ENCODE measurements around the gene MYO1D.

The MYO1D gene

DNA sequence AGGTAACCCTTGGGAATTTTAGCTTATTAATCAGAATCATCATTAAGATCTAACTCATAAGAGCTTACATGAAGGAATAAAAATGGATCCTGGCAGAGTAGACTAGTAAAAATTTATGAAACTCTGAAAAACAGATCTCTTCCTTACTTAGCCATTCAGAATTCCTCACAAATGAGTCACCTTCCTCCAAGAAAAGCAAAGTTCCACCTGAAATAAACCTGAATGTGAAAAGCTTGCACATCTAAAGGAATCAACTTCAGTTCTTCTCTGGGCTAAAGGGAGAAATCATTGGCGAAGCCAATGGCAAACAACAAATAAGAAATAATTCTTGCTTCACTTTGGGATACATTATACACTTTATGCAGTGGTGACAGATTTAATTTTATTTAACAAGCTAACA lies 22.7 kb downstream of the MYO1D start:
- DNase-seq: no peak

DNA sequence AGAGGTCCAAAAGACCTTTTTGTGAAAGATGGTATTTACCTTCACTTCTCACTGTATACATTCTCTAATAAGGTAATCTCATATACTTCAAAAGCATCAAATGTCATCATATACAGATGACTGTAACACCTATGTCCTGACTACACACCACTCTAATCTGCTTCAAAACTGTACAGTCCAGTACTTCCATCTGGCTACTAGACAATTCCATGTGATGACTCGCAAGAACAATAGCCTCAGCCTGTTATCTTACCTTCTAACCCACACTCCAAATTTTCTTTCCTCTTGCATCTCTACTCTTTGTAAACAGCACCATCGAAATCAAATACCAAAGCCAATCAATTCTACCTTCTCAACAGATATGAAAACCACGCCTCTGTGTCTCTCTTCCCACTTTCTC lies 24.1 kb downstream of the MYO1D start:
- no peak for DNase-seq

DNA sequence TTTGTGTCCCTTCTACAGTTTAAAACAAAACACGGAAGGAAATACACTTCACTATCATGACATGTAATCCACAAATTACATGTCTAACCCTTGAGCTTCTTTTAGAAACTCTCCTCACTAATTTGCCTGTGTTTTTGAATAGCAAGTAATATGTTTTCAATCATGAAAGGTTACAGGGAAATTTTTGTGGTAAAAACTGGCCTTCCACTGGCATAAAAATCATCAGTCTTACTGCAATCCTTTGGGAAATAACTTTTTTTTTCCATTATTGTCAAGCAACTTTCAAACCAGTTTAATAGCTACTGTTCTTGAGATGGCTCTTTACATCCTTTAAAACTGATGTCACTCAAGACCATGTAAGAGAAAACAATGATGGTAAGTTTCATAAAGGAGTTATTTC lies 27.0 kb downstream of the MYO1D start:
- DNase-seq: no peak

DNA sequence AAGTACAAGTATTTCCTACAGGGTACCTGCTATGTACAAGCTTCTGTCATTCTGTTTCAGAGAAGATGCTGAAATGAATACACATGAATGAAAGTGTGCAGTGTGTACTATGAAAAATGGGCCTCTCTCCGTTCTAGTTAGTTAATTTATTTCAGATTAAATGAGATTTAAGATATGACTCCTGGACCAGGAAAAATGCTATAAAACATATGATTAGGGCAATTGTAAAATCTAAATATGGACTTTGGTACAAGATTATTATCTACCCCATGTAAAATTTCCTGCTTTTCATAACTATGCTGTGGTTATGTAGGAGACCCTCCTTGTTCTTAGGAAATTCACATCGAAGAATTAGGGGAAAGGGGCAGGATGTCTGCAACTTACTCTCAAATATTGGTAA lies 28.9 kb downstream of the MYO1D start:
- no peak for DNase-seq

DNA sequence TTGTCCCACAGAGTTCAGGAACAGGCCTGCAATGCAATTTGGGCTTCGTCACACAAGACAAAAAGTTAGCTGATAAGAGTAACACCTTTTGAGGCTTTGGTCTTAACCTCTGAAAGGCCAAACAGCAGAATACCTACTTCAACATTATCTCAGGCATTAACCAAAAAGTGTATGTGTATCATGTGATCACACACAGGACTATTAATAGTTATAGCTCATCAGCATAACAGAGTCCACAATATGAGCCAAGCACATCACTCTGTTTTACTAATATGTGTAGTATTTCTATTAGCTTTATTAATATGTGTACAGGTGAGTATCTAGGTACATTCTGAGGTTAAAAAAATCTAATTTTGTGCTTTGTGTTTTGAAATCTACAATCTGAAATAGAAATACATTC lies 30.8 kb downstream of the MYO1D start:
- DNase-seq: no peak

DNA sequence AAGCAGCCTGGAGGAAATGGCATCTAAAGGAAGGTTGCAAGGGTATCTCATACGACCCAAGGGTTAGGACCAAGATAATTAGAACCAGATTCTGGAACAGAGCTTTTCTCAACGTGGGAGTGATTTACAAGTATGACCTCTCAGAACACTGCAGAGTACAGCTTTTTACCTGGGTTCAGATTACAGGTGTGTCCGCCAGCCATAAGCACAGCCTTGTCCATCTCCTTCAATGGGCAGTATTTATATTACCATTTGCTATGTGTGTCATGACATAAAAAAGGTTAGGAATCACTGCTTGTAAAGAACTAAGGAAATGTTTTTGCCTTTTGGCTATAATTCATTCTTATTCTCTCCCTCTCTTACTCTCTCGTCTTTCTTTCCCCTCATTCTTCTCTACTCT lies 36.7 kb downstream of the MYO1D start:
- no peak for DNase-seq

DNA sequence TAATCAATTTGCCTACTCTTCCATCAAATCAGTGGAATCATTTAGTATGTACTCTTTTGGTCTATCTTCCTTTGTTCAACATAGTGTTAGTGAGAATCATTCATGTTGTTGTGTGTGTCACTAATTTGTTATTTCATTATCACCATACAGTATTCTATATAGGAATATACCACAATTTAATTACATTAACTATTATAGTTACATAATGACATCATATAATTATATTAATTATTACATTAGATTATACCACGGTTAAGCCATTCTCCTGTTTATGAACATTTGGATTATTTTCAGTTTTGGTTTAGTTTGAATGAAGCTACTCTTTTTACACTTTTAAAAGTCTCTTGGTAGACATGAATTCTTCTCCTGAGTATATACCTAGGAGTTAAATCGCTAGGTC lies 40.4 kb downstream of the MYO1D start:
- no peak for DNase-seq

DNA sequence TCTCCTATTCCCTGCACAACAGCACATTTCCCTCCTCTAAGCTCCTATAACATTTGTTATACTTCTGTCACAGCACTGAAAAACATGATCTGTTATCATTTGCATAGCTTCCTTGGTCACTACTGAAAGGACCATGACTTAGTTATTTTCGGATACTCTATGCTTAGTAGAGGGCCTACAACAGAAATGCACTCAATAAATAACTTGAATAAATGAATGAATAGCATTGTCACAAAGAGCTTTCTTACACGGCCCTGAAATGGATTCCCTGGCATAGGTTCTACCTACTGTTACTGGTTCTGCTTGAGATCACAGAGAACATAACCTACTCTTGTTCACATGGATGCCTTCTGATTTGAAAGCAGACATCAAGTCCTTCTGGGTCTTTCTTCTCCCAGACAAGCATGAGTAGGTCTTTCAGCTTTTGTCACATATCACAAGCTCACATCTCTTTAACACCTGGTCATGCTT lies 41.6 kb downstream of the MYO1D start:
- DNase-seq: no peak

DNA sequence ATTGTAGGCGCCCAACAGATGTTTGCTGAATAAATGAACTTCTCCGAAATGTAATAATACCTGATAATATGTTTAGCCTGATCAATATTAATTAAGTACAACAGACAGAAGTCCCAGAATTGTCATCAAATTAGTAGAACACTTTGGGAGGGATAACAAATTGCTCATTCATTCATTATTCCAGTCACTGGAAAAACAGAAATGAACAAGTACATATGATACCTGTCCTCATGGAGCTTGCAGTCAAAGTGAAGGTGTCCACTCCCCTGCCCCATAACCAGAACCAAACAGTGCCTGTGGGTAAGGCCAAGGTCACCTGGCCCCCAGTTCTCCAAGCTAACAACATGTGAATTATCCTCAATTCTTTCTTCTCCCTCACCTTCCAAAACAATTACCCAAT lies 42.8 kb downstream of the MYO1D start:
- DNase-seq: no peak

DNA sequence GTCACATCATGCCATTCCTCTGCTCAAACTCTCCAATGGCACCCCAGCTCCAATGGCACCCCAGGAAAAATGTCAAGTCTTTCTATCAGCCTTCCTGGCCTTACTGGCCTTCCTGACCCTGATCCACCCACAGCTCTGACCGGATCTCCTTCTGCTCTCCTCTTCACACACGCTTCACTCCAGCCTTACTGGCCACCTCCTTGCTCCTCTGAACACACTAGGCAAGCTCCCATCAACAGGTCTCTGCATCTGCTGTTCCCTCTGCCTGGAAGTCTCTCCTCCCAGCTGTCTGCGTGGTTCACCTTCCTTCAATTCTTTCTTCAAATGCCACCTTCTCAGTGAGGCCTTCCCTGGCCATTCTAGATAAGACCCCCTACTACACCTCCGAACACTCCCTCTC lies 43.4 kb downstream of the MYO1D start:
- no peak for DNase-seq

DNA sequence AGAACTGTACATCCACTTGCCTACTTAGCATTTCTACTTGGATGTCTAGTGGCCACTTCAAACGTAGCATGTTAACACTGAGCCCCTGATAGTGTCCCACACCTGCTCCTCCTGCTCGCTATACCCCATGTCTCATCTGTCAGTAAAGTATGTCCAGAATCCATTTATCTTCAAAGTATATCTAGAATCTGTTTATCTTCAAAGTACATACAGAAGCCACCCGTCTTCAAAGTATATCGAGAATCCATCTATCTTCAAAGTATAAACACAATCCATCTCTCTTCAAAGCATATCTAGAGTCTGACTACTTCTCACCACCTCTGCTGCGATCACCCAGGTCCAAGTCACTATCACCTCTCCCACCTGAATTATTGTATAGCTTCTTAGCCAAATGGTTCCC lies 43.8 kb downstream of the MYO1D start:
- DNase-seq: no peak

DNA sequence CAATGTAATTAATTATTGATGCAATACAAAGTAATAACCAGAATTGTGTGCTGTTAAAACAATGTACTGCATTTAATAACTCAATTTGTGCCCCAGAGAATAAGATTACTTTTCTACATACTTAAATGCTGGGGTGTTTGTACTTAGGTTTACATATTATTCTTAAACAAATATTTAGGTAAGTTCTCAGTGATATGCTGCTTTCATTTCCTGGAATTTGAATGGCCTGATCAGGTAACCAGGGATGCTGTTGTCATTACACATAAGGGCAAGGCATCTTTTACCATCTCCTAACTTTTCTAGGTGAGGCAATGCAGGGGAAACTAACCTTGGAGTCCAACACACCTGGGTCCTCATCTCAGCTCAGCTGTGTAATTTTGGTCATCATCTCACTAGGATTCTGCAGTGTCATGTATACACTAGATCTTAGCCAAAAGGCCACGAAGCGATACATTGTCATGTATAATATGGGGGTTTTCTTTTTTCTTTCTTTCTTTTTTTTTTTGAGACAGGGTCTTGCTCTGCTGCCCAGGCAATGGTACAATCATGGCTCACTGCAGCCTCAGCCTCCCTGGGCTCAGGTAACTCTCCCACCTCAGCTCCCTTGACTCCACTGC lies 45.2 kb downstream of the MYO1D start:
- no peak for DNase-seq

DNA sequence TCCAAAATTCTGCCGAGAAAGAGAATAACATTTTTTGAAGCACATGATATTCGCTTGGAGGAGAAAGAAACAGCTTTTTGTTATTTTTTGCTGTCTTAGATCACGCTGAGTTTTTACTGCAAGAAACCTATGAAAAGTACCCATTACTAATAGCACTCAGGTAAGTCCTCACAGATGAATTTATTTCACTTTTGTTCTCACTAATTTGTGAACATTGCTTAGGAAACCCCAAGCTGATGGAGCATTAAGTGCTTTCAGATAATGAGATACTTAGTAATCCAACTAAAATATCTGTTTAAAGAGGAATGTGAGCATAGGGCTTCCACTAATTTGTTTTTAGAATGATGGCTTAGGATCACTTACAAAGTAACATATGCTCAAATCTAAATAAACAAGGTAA lies 45.7 kb downstream of the MYO1D start:
- no peak for DNase-seq

DNA sequence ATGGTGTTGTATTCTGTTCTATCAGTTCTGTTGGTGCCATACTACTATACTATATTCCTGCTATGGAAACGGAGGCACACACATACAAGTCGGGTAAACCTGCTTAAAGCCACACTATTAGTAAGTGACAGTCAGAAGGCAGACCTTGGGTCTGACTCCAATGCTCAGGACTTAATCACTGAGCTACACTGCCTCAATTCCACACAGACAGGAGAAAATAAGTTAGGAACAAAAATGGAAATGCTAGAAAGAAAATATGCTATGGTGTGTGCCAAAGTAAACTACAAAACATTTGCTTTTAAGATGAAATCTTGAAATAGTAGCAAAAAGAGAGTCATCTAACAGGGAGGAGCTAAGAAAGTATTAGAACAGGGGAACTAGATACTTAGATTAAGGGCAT lies 48.1 kb downstream of the MYO1D start:
- no peak for DNase-seq

DNA sequence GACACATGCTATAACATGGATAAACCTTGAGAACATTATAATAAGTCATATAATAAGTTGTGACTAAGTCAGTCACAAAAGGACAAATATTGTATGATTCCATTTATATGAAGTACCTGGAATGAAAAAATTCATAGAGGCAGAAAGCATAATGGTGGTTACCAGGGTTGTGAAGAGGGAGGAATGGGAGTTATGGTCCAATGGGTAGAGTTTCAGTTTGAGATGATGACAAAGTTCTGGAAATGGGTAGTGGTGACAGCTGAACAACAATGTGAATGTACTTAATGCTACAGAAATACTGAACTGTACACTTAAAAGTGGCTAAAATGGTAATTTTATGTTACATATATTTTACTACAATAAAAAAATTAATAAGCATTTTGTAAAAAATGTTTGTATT lies 49.7 kb downstream of the MYO1D start:
- no peak for DNase-seq

DNA sequence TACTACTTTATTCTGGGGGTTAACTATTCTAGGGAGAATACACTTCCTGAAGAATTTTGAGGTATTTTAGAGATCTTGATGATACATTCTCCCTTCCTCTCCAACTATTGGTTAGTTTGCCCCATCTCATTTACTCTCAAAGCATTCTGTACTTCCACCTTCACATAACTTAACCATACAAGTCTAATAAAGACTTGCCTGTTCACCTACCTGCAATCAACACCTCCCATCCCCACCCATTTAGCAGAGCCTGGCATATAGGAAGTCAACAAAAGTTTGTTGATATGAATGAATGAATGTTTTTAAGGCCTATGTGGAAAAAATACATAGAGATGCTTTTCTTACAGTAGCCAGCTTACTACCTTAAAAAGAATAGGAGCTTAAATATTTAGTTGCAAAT lies 50.8 kb downstream of the MYO1D start:
- no peak for DNase-seq

DNA sequence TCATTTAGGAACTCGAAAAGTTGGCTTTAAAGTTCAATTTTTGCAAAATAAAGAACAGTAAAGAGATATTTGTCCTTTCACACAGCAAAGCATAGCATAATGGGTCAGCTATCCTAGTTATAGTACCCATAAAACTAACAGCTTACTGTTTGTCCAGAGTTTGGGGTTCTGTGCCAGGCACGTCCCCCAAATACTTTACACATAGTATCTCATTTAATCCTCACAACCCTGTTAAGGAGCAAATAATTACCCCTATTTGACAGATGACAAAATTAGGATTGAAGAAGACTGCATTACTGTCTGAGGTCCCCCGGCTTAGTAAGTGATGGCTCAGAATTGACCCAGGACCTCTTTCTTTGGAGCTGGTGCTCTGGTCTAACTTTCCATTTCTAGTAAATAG lies 52.6 kb downstream of the MYO1D start:
- no peak for DNase-seq

DNA sequence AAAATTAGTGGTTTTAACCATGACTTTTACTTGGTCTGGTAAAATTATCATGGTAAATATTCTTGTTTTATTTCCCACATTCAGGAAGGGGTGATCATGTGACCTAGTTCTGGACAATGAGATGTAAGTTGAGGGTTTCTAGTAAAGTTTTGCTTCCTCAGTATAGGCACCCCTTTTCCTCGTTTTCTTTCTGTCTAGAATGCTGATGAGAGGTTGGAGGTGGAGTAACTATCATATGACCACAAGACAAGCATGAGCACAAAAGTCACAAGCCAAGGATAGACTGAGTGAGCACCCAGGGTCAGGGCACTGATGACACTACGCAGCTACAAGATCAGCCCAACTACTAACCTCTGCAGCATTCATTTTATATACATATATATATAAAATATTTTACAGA lies 53.9 kb downstream of the MYO1D start:
- no peak for DNase-seq

DNA sequence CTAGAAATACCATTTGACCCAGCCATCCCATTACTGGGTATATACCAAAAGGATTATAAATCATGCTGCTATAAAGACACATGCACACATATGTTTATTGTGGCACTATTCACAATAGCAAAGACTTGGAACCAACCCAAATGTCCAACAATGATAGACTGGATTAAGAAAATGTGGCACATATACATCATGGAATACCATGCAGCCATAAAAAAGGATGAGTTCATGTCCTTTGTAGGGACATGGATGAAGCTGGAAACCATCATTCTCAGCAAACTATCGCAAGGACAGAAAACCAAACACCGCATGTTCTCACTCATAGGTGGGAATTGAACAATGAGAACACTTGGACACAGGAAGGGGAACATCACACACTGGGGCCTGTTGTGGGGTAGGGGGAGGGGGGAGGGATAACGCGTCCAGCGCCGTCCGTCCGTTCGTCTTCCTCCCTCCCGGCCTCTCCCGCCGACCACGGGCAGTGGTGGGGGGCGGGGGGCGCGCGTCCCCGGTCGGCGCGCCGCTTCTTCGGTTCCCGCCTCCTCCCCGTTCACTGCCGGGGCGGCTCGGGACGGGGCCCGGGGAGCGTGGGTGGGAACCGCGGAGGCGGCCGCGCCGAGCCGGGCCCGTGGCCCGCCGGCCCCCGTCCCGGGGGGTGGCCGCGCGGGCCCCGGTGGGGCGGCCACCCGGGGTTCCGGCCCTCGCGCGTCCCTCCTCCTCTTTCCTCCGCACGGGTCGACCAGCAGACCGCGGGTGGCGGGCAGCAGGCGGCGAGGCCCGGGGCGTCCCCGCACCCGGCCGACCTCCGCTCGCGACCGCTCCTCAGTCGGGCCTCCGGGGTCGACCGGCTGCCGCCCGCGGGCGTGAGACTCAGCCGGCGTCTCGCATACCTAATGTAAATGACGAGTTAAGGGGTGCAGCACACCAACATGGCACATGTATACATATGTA lies 54.7 kb downstream of the MYO1D start:
- DNase-seq: peak; percentile 45

DNA sequence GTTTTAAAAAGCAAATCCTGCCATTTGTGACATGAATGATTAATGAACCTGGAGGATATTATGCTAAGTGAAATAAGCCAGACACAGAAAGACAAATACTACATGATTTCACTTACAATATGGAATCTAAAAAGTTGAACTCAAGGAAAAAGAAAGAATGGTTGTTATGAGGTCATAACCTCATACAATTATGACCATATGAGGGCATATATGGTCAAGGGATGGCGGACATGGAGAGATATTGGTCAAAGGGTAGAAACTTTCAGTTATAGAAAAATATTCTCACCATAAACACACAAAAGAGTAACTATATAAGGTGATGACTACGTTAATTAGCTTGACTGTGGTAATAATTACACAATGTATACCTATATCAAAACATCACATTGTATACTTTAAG lies 56.5 kb downstream of the MYO1D start:
- no peak for DNase-seq

DNA sequence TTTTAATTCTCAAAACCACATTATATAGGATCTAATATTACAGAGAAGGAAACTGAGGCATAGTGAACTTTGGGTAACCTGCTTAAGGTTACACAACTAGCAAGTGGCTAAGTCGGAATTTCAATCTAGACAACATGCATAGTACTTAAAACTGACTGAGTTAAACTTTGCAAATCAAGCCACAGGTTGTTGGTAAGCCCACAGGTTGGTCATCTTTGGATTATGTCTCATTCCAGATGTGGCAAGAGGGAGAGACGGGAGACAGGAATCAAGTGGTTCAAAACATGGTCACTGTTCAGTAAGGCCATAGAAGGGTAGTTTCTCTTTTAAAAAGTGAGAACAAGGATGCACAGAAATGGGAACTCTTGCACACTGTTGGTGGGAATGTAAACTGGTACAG lies 57.1 kb downstream of the MYO1D start:
- no peak for DNase-seq

DNA sequence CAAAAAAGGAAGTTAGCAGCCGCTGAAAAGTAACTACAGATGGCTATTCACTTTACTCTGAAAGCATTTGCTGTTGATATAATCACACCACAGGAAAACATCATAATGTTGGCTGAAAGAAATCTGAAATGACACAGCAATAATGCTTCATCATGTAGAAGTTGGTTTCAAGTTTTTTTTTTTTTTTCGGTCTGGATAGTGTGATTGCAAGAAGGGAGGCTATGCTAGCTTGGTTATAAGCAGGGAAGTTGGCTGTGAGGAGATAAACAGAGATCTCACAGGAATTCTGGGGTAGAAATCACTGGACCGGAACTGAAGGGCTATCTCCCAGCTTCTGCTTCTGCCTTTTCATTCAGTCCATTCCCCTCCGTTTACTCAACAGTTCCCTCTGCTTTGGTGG lies 57.9 kb downstream of the MYO1D start:
- no peak for DNase-seq

DNA sequence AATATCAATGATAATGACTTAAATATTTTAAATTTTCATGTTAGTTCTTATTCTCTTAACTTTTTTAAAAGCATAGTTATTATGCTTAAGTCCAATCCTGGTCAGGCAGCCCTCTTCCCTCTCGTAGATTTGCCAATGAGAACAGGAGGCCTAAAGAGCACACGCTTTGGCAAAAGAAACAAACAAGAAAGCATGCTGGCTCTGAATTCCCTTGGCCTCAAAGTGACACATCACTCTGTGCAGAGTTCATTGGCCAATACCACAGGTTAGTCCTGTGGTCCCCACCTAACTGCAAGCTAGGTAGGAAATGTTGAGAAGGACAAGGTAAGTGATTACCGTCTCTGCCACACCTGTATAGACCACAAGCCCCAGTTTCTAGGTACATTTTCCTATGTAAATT lies 61.5 kb downstream of the MYO1D start:
- DNase-seq: no peak

DNA sequence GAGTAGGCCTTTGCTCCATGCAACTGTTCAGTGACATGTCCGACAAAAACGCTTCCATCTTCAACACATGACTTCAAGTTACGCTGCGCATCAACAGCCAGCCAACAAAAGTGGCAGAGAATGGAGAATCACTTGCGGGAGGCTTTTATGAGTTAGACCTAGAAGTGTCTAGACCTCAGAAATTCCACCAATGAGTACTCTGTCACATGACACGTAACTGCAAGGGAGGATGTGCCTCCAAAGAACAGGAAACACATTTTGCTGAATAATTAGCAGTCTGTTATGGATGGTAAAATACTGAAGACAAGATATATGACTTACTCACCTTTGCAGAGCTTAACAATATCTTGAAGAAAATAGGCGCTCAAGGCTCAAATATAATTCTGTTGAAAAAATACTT lies 62.1 kb downstream of the MYO1D start:
- no peak for DNase-seq

DNA sequence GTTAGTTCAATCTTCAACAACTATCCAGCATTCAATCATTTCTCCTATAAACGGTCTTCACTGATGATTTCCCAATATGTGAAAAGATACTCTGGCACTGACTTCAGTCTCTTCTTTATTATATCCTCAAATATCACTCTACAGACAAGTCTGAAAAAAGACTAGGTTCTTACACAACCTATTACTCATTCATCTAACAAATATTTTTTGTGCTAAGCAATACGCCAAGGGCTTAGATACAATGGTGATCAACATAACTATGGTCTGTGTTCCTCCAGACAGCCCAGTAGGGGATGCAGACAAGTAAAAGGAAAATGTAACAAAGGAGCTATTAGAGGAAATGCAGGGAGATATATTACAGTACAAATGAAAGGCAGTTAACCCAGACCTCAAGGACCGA lies 63.9 kb downstream of the MYO1D start:
- DNase-seq: no peak

Data from left hindlimb (tissue), 1 donor.